AG09309 (cell line): ENCODE results near the gene MTUS2.

Experiments used
- DNase-seq: peaks from one replicate; pipeline ENCODE4 v3.0.0-alpha.2; 2010; ENCODE audit warnings: low read depth
- H3K4me3 ChIP-seq: 2 replicates; pipeline ENCODE4 v1.5.1; 2011; ENCODE audit warnings: mild to moderate bottlenecking, low read depth, low read length, moderate library complexity; ENCODE audit not compliant: control insufficient read depth
- CTCF ChIP-seq: IDR thresholded peaks from 2 replicates; pipeline ENCODE4 v1.5.1; 2011; ENCODE audit warnings: mild to moderate bottlenecking, low read depth, low read length, inconsistent platforms; ENCODE audit not compliant: insufficient read depth, control insufficient read depth; ENCODE audit errors: missing control alignments

Gene MTUS2

GRCh38 chr13:29046588-29046987 lies 226.4 kb downstream of the MTUS2 start:
- DNase-seq = no peak
- TF ChIP-seq CTCF = no peak
- H3K4me3 ChIP-seq = no peak overlapping the region

GRCh38 chr13:29049524-29049923 lies 229.4 kb downstream of the MTUS2 start:
- no peak for DNase-seq
- TF ChIP-seq CTCF = no peak
- H3K4me3 ChIP-seq = no peak overlapping the region

- no peak for DNase-seq
- H3K4me3 ChIP-seq = no peak overlapping the region
- no peak for TF ChIP-seq CTCF
Observed at GRCh38 chr13:29050719-29051118, 230.6 kb downstream of the MTUS2 start.

- TF ChIP-seq CTCF = no peak
- H3K4me3 ChIP-seq = no peak overlapping the region
- DNase-seq = no peak
Observed at GRCh38 chr13:29059800-29060199, 239.7 kb downstream of the MTUS2 start.

- H3K4me3 ChIP-seq = no peak overlapping the region
- no peak for TF ChIP-seq CTCF
Observed at GRCh38 chr13:29065142-29065541, 245.0 kb downstream of the MTUS2 start.

GRCh38 chr13:29067306-29067945 lies 247.3 kb downstream of the MTUS2 start:
- no peak for DNase-seq
- TF ChIP-seq CTCF = no peak
- H3K4me3 ChIP-seq = no peak overlapping the region

More at GRCh38 chr13:29065142-29065541, 245.0 kb downstream of the MTUS2 start:
- no peak for DNase-seq

GRCh38 chr13:29073755-29074154 lies 253.6 kb downstream of the MTUS2 start:
- H3K4me3 ChIP-seq = no peak overlapping the region
- TF ChIP-seq CTCF = no peak
- DNase-seq = no peak
